ENCODE results near the gene GUCA1A. TPM values are rescaled to one million over a fixed set of nuclear protein-coding genes. Genes with fewer than 3 reads are reported as not detected.
A peak's percentile ranks its signal among the peaks of the same experiment; 100 is the strongest.
"Not testable (repeated sequence)": the region's sequence is repeated elsewhere in the genome, so short reads cannot be mapped to it uniquely, and the experiment has no call there.

Gene GUCA1A
- polyA plus RNA-seq, 1 donor: 0.49 TPM

DNA sequence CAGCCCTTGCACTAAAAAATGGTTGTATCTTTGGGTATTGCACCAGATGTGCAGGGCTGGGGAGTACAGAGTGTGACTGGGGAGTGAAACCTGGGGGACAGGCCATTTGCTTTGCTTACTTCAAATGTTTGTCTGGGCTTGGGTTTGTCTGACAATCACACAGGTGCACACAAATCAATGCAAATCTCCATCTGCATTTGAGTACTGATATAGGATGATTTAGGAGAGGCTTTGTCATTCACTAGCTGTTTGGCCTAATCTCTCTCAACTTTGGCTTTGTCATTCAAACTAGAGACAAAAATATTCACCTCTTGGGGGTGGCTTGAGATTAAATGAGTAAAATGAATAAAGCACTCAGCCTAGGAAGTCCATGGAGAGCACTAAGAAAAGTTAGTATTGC, 3.8 kb downstream of the GUCA1A start:
- Histone ChIP-seq H3K9me3 (ENCODE audit: control insufficient read depth, low read depth, low read length) (no peaks in the 10 kb centered on the region), H3K4me1 (ENCODE audit: control insufficient read depth, insufficient read depth, low read length) (peaks cover 5% of the 10 kb centered on the region), H3K27me3 (ENCODE audit: control insufficient read depth, insufficient read depth, low read length) (no peaks in the 10 kb centered on the region), H3K36me3 (ENCODE audit: control insufficient read depth, insufficient read depth, low read length) (no peaks in the 10 kb centered on the region), H3K27ac (ENCODE audit: low read length) (no peak overlapping the region), H3K4me3 (ENCODE audit: low read length) (no peak overlapping the region)
- DNase-seq: no peak

DNA sequence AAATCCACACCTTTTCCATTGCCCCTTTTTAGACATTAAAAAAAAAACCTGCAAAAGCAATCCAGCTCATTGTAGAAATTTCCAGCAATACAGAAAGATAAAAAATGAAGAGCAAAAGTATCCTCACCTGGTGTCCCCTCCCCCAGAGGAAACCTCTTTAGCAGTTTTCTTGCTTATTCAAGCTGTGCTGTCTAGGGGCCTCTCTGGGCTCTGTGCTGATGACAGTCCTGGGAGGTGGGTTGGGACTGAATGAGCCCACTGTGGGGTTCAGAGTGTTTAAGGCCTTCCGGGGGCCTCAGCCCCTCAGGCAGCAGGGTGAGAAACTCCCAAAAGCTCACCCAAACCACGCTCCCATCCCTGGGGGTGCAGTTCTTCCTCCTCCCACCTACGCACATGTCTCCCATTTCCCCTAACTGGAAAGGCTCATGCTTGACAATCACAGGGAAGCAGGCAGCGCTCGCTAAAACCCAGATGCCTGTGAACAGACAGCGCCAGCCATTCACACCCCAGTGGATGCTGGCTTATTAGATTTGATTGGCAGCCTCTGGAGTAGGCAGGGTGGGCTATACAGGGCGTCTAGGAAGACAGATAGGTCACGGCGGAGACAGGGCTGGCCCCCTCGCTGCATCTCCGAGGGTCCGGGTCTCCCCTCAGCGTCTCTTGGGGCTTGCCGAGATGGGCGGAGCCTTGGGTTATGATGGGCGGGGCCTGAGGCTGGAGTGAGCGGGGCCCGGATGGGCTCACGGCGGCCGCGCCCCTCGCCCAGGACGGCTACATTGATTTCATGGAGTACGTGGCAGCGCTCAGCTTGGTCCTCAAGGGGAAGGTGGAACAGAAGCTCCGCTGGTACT, 4.6 kb downstream of the GUCA1A start:
- peak overlapping the region; percentile 20 for H3K4me3 ChIP-seq (ENCODE audit: low read length)
- H3K9me3 ChIP-seq (ENCODE audit: control insufficient read depth, low read depth, low read length): no peaks in the 10 kb centered on the region
- H3K4me1 ChIP-seq (ENCODE audit: control insufficient read depth, insufficient read depth, low read length): peaks cover 5% of the 10 kb centered on the region
- no CpG with 5 or more reads among the region's 27 CpGs for WGBS (ENCODE audit: insufficient coverage, low lambda C conversion rate)
- DNase-seq: no peak
- no peaks in the 10 kb centered on the region for H3K36me3 ChIP-seq (ENCODE audit: control insufficient read depth, insufficient read depth, low read length)
- H3K27me3 ChIP-seq (ENCODE audit: control insufficient read depth, insufficient read depth, low read length): no peaks in the 10 kb centered on the region
- H3K27ac ChIP-seq (ENCODE audit: low read length): no peak overlapping the region

DNA sequence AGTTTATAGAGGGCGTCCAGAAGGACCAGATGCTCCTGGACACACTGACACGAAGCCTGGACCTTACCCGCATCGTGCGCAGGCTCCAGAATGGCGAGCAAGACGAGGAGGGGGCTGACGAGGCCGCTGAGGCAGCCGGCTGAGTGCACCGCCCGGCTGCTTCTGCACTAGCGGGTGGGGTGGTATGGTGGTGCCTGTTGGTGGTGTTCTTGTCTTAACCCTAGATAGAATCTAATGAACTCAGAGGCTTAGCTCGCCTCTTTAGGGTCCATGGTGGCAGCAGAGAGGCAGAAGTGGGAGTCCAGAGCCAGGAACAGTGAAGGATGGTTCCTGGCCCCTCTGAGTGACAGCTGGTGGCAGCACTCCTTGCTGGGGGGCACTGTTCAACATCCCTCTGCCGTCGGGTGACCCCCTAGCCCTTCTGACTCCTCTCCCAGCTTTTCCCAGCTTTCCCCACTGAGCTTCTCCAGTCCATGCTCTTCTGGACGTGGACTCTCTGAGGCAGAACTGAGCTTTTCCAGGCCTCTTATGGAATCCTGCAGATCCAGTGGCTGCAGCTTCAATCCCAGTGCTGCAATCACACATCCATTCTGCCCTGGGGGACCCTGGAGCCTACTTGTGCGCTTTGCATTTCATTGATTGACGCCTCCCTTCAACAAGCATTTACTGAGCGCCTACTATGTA, 6.2 kb downstream of the GUCA1A start:
- Histone ChIP-seq H3K4me3 (ENCODE audit: low read length) (no peak overlapping the region), H3K4me1 (ENCODE audit: control insufficient read depth, insufficient read depth, low read length) (peaks cover 5% of the 10 kb centered on the region), H3K27ac (ENCODE audit: low read length) (no peak overlapping the region), H3K9me3 (ENCODE audit: control insufficient read depth, low read depth, low read length) (no peaks in the 10 kb centered on the region), H3K36me3 (ENCODE audit: control insufficient read depth, insufficient read depth, low read length) (no peaks in the 10 kb centered on the region), H3K27me3 (ENCODE audit: control insufficient read depth, insufficient read depth, low read length) (no peaks in the 10 kb centered on the region)
- no peak for DNase-seq
- WGBS (ENCODE audit: insufficient coverage, low lambda C conversion rate): no CpG with 5 or more reads among the region's 20 CpGs

DNA sequence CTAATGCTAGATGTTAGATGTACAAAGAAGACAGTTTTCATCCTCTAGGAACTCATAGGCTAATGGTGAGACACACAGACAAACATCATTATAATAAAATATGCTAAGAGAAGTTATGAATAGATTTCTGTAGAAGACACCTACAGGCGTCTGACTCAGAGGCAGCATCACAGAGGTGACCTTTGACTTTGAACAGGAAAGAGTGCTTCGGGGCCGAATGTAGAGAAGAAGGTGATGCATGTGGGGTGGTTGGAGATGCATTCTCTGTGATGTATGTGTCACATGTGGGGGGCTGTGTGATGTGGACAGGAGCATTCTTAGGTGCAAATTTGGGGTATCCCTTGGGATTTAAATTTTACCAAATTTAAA, 6.8 kb downstream of the GUCA1A start:
- 20% methylated on average over 1 of the region's 3 CpGs for WGBS (ENCODE audit: insufficient coverage, low lambda C conversion rate)
- Histone ChIP-seq H3K27ac (ENCODE audit: low read length) (no peak overlapping the region), H3K4me3 (ENCODE audit: low read length) (no peak overlapping the region), H3K36me3 (ENCODE audit: control insufficient read depth, insufficient read depth, low read length) (no peaks in the 10 kb centered on the region), H3K9me3 (ENCODE audit: control insufficient read depth, low read depth, low read length) (no peaks in the 10 kb centered on the region), H3K4me1 (ENCODE audit: control insufficient read depth, insufficient read depth, low read length) (peaks cover 5% of the 10 kb centered on the region), H3K27me3 (ENCODE audit: control insufficient read depth, insufficient read depth, low read length) (no peaks in the 10 kb centered on the region)
- no peak for DNase-seq

DNA sequence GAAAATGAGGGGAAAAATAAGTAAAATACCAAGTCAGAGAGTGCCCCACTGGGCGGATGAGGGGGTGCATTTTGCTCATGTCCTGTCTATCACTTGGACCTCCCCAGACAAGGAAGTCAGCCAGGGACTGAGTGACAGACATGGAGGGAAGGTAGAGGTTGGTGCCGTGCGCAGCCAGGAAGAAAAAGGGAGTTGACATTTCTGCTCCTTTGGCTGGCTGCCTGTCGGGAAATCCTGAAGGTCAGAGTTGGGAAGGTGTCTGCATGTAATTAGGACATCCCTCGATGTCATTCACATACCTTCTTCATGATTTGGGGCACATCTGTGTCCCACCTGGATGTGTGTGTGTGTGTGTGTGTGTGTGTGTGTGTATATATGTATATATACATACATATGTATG, 8.9 kb downstream of the GUCA1A start:
- DNase-seq: no peak
- no peaks in the 10 kb centered on the region for H3K9me3 ChIP-seq (ENCODE audit: control insufficient read depth, low read depth, low read length)
- no peak overlapping the region for H3K4me3 ChIP-seq (ENCODE audit: low read length)
- peaks cover 5% of the 10 kb centered on the region for H3K4me1 ChIP-seq (ENCODE audit: control insufficient read depth, insufficient read depth, low read length)
- no peaks in the 10 kb centered on the region for H3K27me3 ChIP-seq (ENCODE audit: control insufficient read depth, insufficient read depth, low read length)
- H3K36me3 ChIP-seq (ENCODE audit: control insufficient read depth, insufficient read depth, low read length): no peaks in the 10 kb centered on the region
- H3K27ac ChIP-seq (ENCODE audit: low read length): no peak overlapping the region
- no CpG with 5 or more reads among the region's 5 CpGs for WGBS (ENCODE audit: insufficient coverage, low lambda C conversion rate)

DNA sequence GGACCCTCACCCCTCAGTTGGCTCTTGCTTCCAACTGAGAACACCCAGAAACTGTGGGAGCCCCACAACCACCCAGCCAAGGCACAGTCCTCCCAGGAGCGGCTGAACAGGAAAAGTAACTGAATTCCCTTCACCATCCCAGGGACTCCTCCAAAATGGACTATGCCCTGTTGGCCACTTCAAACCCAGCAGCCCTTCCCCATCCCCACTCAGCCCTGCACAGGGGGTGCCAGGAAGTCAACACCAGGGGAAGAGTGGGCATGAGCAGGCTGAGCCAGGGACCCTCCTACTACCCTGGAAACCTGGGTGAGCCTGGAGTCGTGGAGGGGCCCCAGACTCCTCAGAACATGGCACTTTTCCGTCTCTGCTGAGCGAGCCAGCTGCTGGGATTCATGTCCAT, 11.3 kb downstream of the GUCA1A start:
- H3K9me3 ChIP-seq (ENCODE audit: control insufficient read depth, low read depth, low read length): no peaks in the 10 kb centered on the region
- no peak for DNase-seq
- no CpG with 5 or more reads among the region's 4 CpGs for WGBS (ENCODE audit: insufficient coverage, low lambda C conversion rate)
- no peak overlapping the region for H3K27ac ChIP-seq (ENCODE audit: low read length)
- no peaks in the 10 kb centered on the region for H3K4me1 ChIP-seq (ENCODE audit: control insufficient read depth, insufficient read depth, low read length)
- H3K4me3 ChIP-seq (ENCODE audit: low read length): no peak overlapping the region
- no peaks in the 10 kb centered on the region for H3K36me3 ChIP-seq (ENCODE audit: control insufficient read depth, insufficient read depth, low read length)
- H3K27me3 ChIP-seq (ENCODE audit: control insufficient read depth, insufficient read depth, low read length): no peaks in the 10 kb centered on the region

DNA sequence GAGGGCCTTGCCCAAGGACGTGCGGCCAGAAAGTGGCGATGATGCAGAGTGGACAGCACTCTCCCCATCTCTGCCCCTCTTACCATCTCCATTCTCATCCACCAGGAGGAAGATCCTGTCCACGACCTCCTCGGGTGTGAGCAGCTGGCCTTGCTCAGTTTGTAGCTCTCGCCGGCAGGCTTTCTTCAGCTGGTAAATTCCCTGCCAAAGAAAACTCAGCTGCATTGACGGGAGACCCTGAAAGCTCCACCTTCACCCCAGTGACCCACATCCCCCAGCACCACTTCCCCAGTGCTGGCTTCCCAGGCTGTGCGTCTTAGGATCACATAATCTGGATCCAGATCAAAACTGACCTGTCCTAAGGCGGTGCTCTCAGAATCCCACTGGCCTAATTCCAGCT, 12.4 kb downstream of the GUCA1A start:
- no peak overlapping the region for H3K27ac ChIP-seq (ENCODE audit: low read length)
- no CpG with 5 or more reads among the region's 10 CpGs for WGBS (ENCODE audit: insufficient coverage, low lambda C conversion rate)
- H3K4me1 ChIP-seq (ENCODE audit: control insufficient read depth, insufficient read depth, low read length): no peaks in the 10 kb centered on the region
- no peaks in the 10 kb centered on the region for H3K36me3 ChIP-seq (ENCODE audit: control insufficient read depth, insufficient read depth, low read length)
- no peak for DNase-seq
- H3K4me3 ChIP-seq (ENCODE audit: low read length): no peak overlapping the region
- no peaks in the 10 kb centered on the region for H3K9me3 ChIP-seq (ENCODE audit: control insufficient read depth, low read depth, low read length)
- no peaks in the 10 kb centered on the region for H3K27me3 ChIP-seq (ENCODE audit: control insufficient read depth, insufficient read depth, low read length)

DNA sequence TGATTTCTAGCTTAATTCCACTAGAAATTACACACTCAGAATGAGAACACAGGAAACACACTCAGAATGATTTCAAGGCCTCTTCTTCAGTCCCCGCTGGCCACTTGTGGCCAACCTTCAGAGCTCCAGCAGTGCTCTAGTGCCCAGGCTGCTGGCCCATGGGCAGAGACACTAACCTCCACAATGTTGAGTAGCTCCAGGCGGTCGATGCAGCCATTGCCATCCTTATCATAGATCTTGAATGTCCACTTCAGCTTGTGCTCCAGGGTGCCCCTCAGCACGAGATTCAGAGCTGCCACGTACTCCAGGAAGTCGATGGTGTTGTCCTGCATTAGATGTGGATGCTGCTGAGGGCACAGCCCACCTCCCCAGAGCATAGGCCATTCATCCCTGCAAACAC, 15.2 kb downstream of the GUCA1A start:
- Histone ChIP-seq H3K27ac (ENCODE audit: low read length) (no peak overlapping the region), H3K36me3 (ENCODE audit: control insufficient read depth, insufficient read depth, low read length) (no peaks in the 10 kb centered on the region), H3K4me1 (ENCODE audit: control insufficient read depth, insufficient read depth, low read length) (no peaks in the 10 kb centered on the region), H3K27me3 (ENCODE audit: control insufficient read depth, insufficient read depth, low read length) (no peaks in the 10 kb centered on the region), H3K4me3 (ENCODE audit: low read length) (no peak overlapping the region), H3K9me3 (ENCODE audit: control insufficient read depth, low read depth, low read length) (no peaks in the 10 kb centered on the region)
- no peak for DNase-seq
- no CpG with 5 or more reads among the region's 6 CpGs for WGBS (ENCODE audit: insufficient coverage, low lambda C conversion rate)

DNA sequence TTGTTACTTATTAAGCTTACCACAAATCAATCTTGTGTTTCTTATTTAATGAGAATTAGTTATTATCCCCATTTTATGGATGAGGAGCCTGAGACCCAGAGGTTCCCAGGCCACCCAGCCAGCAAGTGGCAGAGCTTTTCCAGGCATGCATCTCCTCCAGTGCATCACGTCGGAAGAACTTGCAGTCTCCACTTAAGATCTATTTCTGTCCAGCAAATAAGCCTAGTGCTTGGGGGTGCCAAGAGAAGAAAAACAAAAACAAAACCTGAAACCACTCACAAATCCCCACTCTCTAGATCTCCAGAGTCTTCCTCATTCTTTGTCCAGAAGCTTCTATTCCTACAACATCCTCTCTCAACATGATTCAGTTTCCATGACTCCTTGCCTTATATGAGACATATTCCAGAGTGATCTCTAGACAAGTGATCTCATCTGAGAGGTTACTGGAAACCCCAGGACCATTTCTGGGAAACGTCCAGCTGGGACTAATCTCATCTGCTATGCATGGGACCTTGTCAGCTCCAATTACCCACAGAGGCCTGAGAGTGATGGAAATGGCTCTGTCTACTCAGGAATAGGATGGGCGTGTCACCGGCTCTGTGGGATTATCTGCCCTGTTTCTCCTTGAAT, 17.5 kb downstream of the GUCA1A start:
- Histone ChIP-seq H3K4me3 (ENCODE audit: low read length) (no peak overlapping the region), H3K9me3 (ENCODE audit: control insufficient read depth, low read depth, low read length) (no peaks in the 10 kb centered on the region)

DNA sequence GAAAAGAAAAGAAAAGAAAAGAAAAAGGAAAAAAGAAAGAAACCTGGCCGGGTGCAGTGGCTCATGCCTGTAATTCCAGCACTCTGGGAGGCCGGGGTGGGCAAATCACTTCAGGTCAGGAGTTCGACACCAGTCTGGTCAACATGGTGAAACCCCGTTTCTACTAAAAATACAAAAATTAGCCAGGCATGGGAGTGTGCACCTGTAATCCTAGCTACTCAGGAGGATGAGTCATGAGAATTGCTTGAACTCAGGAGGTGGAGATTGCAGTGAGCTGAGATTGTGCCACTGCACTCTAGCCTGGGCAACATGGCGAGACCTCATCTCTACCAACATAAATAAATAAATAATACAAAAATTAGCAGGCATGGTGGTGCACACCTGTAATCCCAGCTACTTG, 19.2 kb downstream of the GUCA1A start:
- not testable (repeated sequence) for H3K4me3 ChIP-seq (ENCODE audit: low read length); H3K9me3 ChIP-seq (ENCODE audit: control insufficient read depth, low read depth, low read length); H3K36me3 ChIP-seq (ENCODE audit: control insufficient read depth, insufficient read depth, low read length); H3K27ac ChIP-seq (ENCODE audit: low read length); H3K4me1 ChIP-seq (ENCODE audit: control insufficient read depth, insufficient read depth, low read length); H3K27me3 ChIP-seq (ENCODE audit: control insufficient read depth, insufficient read depth, low read length); DNase-seq
- no CpG with 5 or more reads among the region's 5 CpGs for WGBS (ENCODE audit: insufficient coverage, low lambda C conversion rate)

More for the DNA sequence above, 17.5 kb downstream of the GUCA1A start:
- no CpG with 5 or more reads among the region's 5 CpGs for WGBS (ENCODE audit: insufficient coverage, low lambda C conversion rate)
- Histone ChIP-seq H3K4me1 (ENCODE audit: control insufficient read depth, insufficient read depth, low read length) (peaks cover 5% of the 10 kb centered on the region), H3K27me3 (ENCODE audit: control insufficient read depth, insufficient read depth, low read length) (no peaks in the 10 kb centered on the region), H3K36me3 (ENCODE audit: control insufficient read depth, insufficient read depth, low read length) (no peaks in the 10 kb centered on the region), H3K27ac (ENCODE audit: low read length) (no peak overlapping the region)
- DNase-seq: no peak

All from large intestine (tissue), 3 donors.